ENCODE results near the gene ALK.

- TF ChIP-seq POLR2AphosphoS5 (IDR thresholded peaks at IDR 0.05; ENCODE audit: borderline replicate concordance, low read depth, low read length) (no peak), EZH2 (IDR thresholded peaks at IDR 0.05) (no peak), FOXP2 (optimal IDR thresholded peaks at IDR 0.05; ENCODE audit: control extremely low read depth, extremely low read length, insufficient read depth) (no peak)
Observed at GRCh38 chr2:29317801-29318485, 603.4 kb downstream of the ALK start.
